Skeletal muscle satellite cell (primary cell): ENCODE measurements around the gene JUP.

Experiments used
- H3K27me3 ChIP-seq: 2 replicates; pipeline ENCODE4 v1.7.0; 2013; ENCODE audit warnings: low read length; ENCODE audit not compliant: control insufficient read depth, insufficient read depth
- H3K36me3 ChIP-seq: 2 replicates; pipeline ENCODE4 v1.7.0; 2013; ENCODE audit warnings: mild to moderate bottlenecking, control low read depth, low read length; ENCODE audit not compliant: insufficient read depth
- H3K4me1 ChIP-seq: 2 replicates; pipeline ENCODE4 v1.7.0; 2013; ENCODE audit warnings: low read length; ENCODE audit not compliant: control insufficient read depth, insufficient read depth
- H3K4me2 ChIP-seq: 2 replicates; pipeline ENCODE4 v1.7.0; 2013; ENCODE audit warnings: mild to moderate bottlenecking, low read length
- H3K4me3 ChIP-seq: 2 replicates; pipeline ENCODE4 v1.7.0; 2013; ENCODE audit warnings: low read length
- H3K9ac ChIP-seq: 2 replicates; pipeline ENCODE4 v1.7.0; 2013; ENCODE audit warnings: mild to moderate bottlenecking, low read depth, low read length, moderate library complexity
- H3K9me3 ChIP-seq: replicated peaks from 2 replicates; pipeline ENCODE4 v1.7.0; 2013; ENCODE audit warnings: mild to moderate bottlenecking, control low read depth, low read length

JUP gene

GRCh38 chr17:41803049-41804020 is 16.8 kb upstream of the JUP start:
- Histone ChIP-seq H3K9ac (no peak overlapping the region), H3K4me1 (peaks cover 8% of the 10 kb centered on the region), H3K27me3 (no peaks in the 10 kb centered on the region), H3K4me2 (no peak overlapping the region), H3K36me3 (peaks cover 20% of the 10 kb centered on the region), H3K4me3 (no peak overlapping the region), H3K9me3 (no peaks in the 10 kb centered on the region)

DNA sequence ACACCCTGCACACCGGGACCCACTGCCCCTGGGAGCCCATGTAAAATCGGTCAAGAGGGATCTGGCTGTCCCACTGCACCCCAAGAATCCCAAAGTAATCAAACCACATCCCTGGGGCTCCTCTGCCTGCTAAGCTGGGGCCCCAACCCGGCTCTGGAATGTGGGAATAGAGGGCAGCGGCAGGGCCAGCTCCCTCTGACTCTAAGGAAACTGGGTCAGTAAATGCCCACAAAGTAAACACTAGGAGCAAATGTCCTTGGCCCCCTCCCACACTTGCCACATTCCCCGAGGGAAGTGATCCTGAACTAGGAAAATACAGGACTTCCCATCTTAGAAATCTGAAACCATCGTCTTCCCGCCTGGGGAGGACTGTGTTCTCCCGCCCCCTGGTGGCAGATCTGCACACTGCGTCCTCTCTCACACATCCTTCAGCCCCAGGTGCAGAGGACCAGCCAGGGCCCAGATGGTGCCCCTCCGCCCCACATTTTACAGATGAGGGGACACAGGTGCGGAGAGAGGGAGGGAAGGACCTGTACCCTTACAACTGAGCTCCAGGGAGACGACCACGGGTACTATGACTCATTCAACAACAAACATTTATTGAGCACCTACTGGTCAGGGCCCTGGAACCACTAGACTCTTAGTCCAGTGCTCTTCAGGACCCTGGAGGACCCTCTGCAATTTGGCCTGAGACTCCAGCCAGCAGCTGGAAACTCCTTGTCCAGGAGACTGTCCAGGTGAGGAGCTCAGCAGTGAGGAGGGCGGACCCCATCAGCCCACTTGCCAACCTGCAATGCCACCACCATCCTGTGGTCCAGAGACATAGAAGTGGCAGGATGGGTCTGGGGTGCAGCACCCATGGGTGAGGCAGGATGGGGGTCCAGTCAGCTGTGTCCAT is 15.1 kb upstream of the JUP start:
- no peak overlapping the region for H3K9ac ChIP-seq
- no peaks in the 10 kb centered on the region for H3K27me3 ChIP-seq
- H3K4me2 ChIP-seq: peak overlapping the region; percentile 74
- peak overlapping the region; percentile 33 for H3K4me3 ChIP-seq
- peaks cover 12% of the 10 kb centered on the region for H3K36me3 ChIP-seq
- peaks cover 8% of the 10 kb centered on the region for H3K4me1 ChIP-seq
- H3K9me3 ChIP-seq: no peaks in the 10 kb centered on the region

- Histone ChIP-seq H3K4me3 (no peak overlapping the region), H3K36me3 (peaks cover 6% of the 10 kb centered on the region), H3K27me3 (peaks cover 2% of the 10 kb centered on the region), H3K9ac (no peak overlapping the region), H3K4me1 (peaks cover 8% of the 10 kb centered on the region), H3K4me2 (peak overlapping the region; percentile 74), H3K9me3 (no peaks in the 10 kb centered on the region)
These were observed 14.3 kb upstream of the JUP start for GRCh38 chr17:41800601-41801373.

DNA sequence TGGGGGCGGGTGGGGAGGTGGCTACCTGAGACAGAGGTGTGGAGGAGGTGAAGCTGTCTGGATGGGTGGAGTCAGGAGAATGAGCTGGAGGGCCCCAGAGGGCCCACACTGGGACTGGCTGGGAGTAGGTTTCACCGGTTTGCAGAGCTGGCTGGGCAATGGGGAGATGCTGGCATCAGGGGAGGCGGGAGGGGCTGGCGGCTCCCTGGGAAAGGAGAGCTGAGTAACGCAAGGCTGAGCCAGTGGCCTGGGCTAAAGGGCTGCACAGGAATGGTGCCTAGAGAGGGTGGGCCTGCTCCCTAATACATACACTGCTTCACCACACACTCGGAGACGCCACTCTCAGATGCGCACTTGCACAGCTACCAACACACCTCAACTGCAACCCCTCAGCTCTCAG is 12.9 kb upstream of the JUP start:
- Histone ChIP-seq H3K9me3 (no peaks in the 10 kb centered on the region), H3K4me1 (peaks cover 8% of the 10 kb centered on the region), H3K9ac (no peak overlapping the region)

GRCh38 chr17:41797377-41797776 is 10.9 kb upstream of the JUP start:
- Histone ChIP-seq H3K4me1 (peaks cover 20% of the 10 kb centered on the region), H3K27me3 (peaks cover 2% of the 10 kb centered on the region), H3K36me3 (peaks cover 4% of the 10 kb centered on the region), H3K4me2 (no peak overlapping the region), H3K9ac (no peak overlapping the region), H3K4me3 (no peak overlapping the region), H3K9me3 (no peaks in the 10 kb centered on the region)

More for the DNA sequence above, 12.9 kb upstream of the JUP start:
- H3K36me3 ChIP-seq: peaks cover 4% of the 10 kb centered on the region
- peaks cover 2% of the 10 kb centered on the region for H3K27me3 ChIP-seq
- no peak overlapping the region for H3K4me3 ChIP-seq
- H3K4me2 ChIP-seq: no peak overlapping the region

DNA sequence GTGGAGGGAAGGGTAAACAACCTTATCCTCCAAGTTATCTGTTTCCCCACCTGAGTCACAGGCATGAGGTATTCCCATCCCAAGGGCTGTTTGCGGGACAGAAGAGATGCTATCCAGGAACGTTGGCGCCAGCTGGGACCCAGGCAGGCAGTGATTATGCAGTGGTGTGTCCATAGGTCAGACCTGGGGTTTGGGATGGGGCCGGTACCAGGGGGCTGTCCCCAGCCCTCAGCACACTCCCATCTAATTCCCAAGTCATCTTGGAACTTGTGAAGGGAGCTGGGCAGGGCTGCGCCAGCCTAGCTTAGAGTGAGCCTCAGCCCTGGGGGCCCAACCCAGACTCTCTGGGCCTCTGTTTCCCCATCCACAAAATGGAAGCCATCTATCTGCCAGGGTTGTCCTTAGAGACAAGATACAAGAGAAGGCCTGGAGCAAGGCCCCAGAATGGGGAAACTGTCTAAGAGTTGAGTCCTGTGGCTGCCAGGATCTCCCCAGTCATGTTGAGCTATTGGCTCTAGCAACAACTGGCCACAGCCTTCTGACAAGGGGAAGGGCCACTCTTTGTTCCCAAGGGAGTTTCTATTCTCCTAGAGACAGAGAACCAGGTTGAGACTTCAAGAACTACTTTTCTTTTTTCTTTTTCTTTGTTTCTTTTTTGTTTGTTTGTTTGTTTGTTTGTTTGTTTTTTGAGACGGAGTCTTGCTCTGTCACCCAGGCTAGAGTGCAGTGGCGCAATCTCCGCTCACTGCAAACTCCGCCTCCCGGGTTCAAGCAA is 9.8 kb upstream of the JUP start:
- Histone ChIP-seq H3K4me3 (no peak overlapping the region), H3K4me2 (no peak overlapping the region), H3K4me1 (peaks cover 21% of the 10 kb centered on the region), H3K36me3 (no peaks in the 10 kb centered on the region), H3K27me3 (peaks cover 2% of the 10 kb centered on the region), H3K9ac (no peak overlapping the region), H3K9me3 (no peaks in the 10 kb centered on the region)

GRCh38 chr17:41794540-41794975 is 8.0 kb upstream of the JUP start:
- Histone ChIP-seq H3K36me3 (no peaks in the 10 kb centered on the region), H3K4me3 (no peak overlapping the region), H3K4me2 (no peak overlapping the region), H3K4me1 (peaks cover 15% of the 10 kb centered on the region), H3K27me3 (peaks cover 2% of the 10 kb centered on the region), H3K9ac (no peak overlapping the region), H3K9me3 (no peaks in the 10 kb centered on the region)

- Histone ChIP-seq H3K4me3 (no peak overlapping the region), H3K4me1 (peaks cover 15% of the 10 kb centered on the region), H3K9ac (no peak overlapping the region), H3K9me3 (no peaks in the 10 kb centered on the region), H3K27me3 (peaks cover 8% of the 10 kb centered on the region), H3K36me3 (no peaks in the 10 kb centered on the region), H3K4me2 (no peak overlapping the region)
These were observed 7.5 kb upstream of the JUP start for GRCh38 chr17:41793784-41794539.

GRCh38 chr17:41792845-41793783 is 6.6 kb upstream of the JUP start:
- H3K4me2 ChIP-seq: peak overlapping the region; percentile 68
- H3K4me1 ChIP-seq: peaks cover 15% of the 10 kb centered on the region
- peak overlapping the region; percentile 16 for H3K4me3 ChIP-seq
- no peak overlapping the region for H3K9ac ChIP-seq
- no peaks in the 10 kb centered on the region for H3K36me3 ChIP-seq
- H3K27me3 ChIP-seq: peaks cover 14% of the 10 kb centered on the region
- no peaks in the 10 kb centered on the region for H3K9me3 ChIP-seq
